Measurements from ENCODE around the gene KPNB1.

GRCh38 chr17:47634870-47635269, 14.8 kb upstream of the KPNB1 start:
- TF ChIP-seq ELF4 (IDR thresholded peaks at IDR 0.05) = no peak
- no peak for TF ChIP-seq SP1 (IDR thresholded peaks at IDR 0.05)
- TF ChIP-seq ARNT (IDR thresholded peaks at IDR 0.05) = no peak
- TF ChIP-seq BHLHE40 (IDR thresholded peaks at IDR 0.05; ENCODE audit: borderline replicate concordance) = no peak
- TF ChIP-seq HDGF (IDR thresholded peaks at IDR 0.05; ENCODE audit: borderline replicate concordance) = no peak
- no peak for TF ChIP-seq ZNF384 (IDR thresholded peaks at IDR 0.05)
- no peak for TF ChIP-seq FOXA1 (IDR thresholded peaks at IDR 0.05)
- no peak for TF ChIP-seq SUZ12 (IDR thresholded peaks at IDR 0.05)
- no peak for TF ChIP-seq L3MBTL2 (conservative IDR thresholded peaks at IDR 0.05)
- TF ChIP-seq CTBP1 (IDR thresholded peaks at IDR 0.05; ENCODE audit: borderline replicate concordance) = no peak
- no peak for TF ChIP-seq FOXM1 (IDR thresholded peaks at IDR 0.05; ENCODE audit: borderline replicate concordance)
- TF ChIP-seq NFRKB (IDR thresholded peaks at IDR 0.05) = no peak
- TF ChIP-seq TARDBP (IDR thresholded peaks at IDR 0.05) = no peak
- no peak for TF ChIP-seq PKNOX1 (IDR thresholded peaks at IDR 0.05)
